Mucosa of descending colon (tissue), 3 donors: ENCODE data around the gene PRR16. TPM values are rescaled to one million over a fixed set of nuclear protein-coding genes. Genes with fewer than 3 reads are reported as not detected.

Experiments used
- ATAC-seq: fragments of 200-7000 bp; cut with Tn5 transposase; one replicate; pipeline ENCODE4 v1.9.1; 2020; ENCODE audit warnings: mild to moderate bottlenecking, moderate library complexity
- DNase-seq, 3 donors: peaks; one replicate each; pipeline ENCODE4 v3.0.0-alpha.2; 2020
- H3K36me3 ChIP-seq: fragments of 200-600 bp; one replicate; pipeline ENCODE4 v1.8.0; 2021; ENCODE audit warnings: low read depth, mild to moderate bottlenecking
- H3K4me1 ChIP-seq: fragments of 200-600 bp; one replicate; pipeline ENCODE4 v1.8.0; 2021; ENCODE audit warnings: low read depth, mild to moderate bottlenecking
- H3K4me3 ChIP-seq: fragments of 200-600 bp; one replicate; pipeline ENCODE4 v1.8.0; 2021; ENCODE audit warnings: mild to moderate bottlenecking
- H3K9me3 ChIP-seq: fragments of 200-600 bp; one replicate; pipeline ENCODE4 v1.8.0; 2021; ENCODE audit warnings: mild to moderate bottlenecking
- intact Hi-C, 2 donors: fragments of 100-400 bp; cut with DNase I in 1 of 2; cut with micrococcal nuclease in 1 of 2; formaldehyde crosslinking; loops; one replicate each; pipeline versions ENCODE4 v1.11.0 to v1.11.1; 2022; cut with DNase I, micrococcal nuclease
- total RNA-seq, 3 donors: library from RNA; stranded (reverse); fragmentation: NEBNext Ultra II Directional in 2 of 3; extraction: Animal tissue kit (Norgen Biotek cat#: 25700) in 2 of 3; gene quantifications; one replicate each; pipeline versions ENCODE4 v1.2.1 to v1.2.4, GENCODE V29; 2021 to 2023
- TF ChIP-seq, protein P1 (sequence below): fragments of 200-600 bp; IDR thresholded peaks from one replicate; pipeline ENCODE4 v1.8.0; 2022; ENCODE audit warnings: antibody characterized with exemption, mild to moderate bottlenecking
- donor health status: DM: no; HTN: no; CAD: no; lungs with moderate emphysema.
- donor health status: DM: no; HTN: no; CAD: no.
- donor health status: DM: no; HTN: yes; CAD: no.

The PRR16 gene
- total RNA-seq, 3 donors from 2014 or later: 0.69 to 2.9 (median 1.9) TPM

DNA sequence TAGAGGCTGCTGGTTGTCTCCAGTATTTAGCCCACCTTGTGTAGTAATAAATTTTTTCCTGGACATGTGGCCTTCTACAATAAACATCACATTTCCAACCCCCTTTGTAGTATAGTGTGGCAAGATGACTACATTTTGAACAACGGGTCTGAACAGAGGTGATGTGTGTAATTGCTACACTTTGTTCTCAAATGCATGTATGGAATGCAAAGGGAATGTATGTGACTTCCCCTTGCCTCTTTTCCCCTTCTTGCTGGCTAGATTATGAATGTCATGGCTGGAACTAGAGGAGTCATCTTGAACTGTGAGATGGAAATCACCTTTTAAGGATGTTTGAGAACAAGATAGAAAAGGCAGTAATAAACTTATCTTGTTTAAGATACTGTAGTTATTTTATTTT lies 54.5 kb downstream of the PRR16 start:
- DNase-seq (no peak), ATAC-seq (no peak)
- Histone ChIP-seq H3K36me3 (no peaks in the 10 kb centered on the region), H3K9me3 (no peaks in the 10 kb centered on the region), H3K4me3 (no peak overlapping the region), H3K4me1 (no peaks in the 10 kb centered on the region)
- TF ChIP-seq, protein P1, sequence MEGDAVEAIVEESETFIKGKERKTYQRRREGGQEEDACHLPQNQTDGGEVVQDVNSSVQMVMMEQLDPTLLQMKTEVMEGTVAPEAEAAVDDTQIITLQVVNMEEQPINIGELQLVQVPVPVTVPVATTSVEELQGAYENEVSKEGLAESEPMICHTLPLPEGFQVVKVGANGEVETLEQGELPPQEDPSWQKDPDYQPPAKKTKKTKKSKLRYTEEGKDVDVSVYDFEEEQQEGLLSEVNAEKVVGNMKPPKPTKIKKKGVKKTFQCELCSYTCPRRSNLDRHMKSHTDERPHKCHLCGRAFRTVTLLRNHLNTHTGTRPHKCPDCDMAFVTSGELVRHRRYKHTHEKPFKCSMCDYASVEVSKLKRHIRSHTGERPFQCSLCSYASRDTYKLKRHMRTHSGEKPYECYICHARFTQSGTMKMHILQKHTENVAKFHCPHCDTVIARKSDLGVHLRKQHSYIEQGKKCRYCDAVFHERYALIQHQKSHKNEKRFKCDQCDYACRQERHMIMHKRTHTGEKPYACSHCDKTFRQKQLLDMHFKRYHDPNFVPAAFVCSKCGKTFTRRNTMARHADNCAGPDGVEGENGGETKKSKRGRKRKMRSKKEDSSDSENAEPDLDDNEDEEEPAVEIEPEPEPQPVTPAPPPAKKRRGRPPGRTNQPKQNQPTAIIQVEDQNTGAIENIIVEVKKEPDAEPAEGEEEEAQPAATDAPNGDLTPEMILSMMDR: no peak
- intact Hi-C loops: no loop called here

DNA sequence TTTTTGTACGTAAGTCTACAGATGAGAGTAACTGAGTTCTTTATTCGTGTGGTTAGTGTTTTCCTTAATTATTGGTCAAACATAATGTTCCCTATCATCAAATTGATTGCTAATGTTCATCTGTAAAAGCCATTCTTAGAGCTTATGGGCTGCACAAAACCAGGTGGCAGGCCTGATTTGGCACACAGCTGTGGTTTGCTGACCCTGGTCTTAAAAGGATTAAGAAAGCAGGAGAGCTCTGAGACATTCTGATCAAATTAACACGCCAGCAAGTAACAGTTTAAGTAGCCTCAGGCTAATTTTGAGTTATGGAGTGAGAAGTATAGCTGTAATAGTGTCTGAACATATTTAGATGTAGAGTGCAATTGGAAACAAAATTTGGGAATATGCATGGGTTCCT lies 63.2 kb downstream of the PRR16 start:
- intact Hi-C loops: no loop called here
- ATAC-seq (no peak), DNase-seq (no peak)
- no peaks in the 10 kb centered on the region for H3K36me3 ChIP-seq
- H3K4me1 ChIP-seq: no peaks in the 10 kb centered on the region
- H3K9me3 ChIP-seq: no peaks in the 10 kb centered on the region
- TF ChIP-seq, protein P1: no peak
- H3K4me3 ChIP-seq: no peak overlapping the region

DNA sequence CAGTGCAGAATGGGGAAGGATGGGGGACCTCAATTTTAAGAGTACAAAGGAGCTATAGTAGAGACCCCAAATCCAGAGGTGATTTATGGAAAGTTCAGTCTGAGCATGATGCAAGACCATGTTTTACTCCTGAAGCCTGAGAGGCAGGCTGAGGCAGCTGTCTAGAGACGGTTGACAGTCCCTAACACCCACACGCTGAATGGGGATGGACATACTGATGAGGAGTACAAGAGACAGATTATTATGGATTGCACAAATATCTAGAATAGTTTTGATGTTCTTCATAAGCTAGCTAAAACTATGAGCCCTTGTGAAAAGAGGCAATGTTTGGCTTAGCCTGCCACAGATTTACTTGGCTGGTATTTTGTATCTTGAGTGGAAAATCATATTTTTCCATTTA lies 64.5 kb downstream of the PRR16 start:
- H3K4me1 ChIP-seq: no peaks in the 10 kb centered on the region
- no peaks in the 10 kb centered on the region for H3K9me3 ChIP-seq
- DNase-seq (no peak), ATAC-seq (no peak)
- TF ChIP-seq, protein P1: no peak
- H3K4me3 ChIP-seq: no peak overlapping the region
- H3K36me3 ChIP-seq: no peaks in the 10 kb centered on the region
- intact Hi-C loops: no loop called here

DNA sequence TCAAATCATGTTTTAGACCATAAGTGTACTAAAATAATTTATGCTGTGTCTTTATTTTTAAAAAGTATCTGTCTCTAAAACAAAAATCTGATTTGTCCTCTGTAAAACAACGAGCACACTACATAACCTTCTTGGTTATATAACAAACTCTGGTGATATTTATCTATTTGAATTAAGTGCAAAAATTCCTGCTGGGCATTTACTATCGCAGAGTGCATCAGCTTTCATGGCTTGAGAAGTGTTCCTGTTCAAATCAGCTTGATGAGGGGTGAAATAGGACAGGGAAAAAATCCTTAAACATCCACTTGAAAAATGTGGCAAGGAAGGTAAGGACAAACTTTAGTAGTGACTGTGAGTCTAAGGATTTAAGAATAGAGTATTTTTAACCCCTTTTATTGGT lies 65.3 kb downstream of the PRR16 start:
- intact Hi-C loops: no loop called here
- Histone ChIP-seq H3K4me1 (no peaks in the 10 kb centered on the region), H3K4me3 (no peak overlapping the region), H3K9me3 (no peaks in the 10 kb centered on the region), H3K36me3 (no peaks in the 10 kb centered on the region)
- no peak for ATAC-seq
- TF ChIP-seq, protein P1: no peak
- no peak for DNase-seq

DNA sequence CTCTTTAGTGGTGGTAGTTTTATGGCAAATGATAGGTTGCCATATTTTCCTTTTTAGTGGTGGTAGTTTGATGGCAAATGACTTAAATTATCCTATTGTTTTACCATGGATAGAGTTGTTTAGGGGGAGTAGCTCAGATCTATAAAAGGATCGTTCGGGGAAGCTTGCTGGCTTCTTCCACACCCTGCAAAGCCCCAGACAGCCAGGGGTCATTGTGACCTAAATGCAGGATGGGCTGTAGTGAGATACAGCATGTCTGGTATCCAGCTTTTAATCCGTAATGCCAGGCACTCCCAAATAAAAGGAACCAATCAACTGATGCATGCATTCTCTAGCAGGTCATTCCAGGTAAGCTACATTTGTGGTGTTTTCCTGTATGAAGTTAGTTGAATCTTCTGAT lies 67.1 kb downstream of the PRR16 start:
- Histone ChIP-seq H3K9me3 (no peaks in the 10 kb centered on the region), H3K4me1 (no peaks in the 10 kb centered on the region), H3K4me3 (no peak overlapping the region), H3K36me3 (no peaks in the 10 kb centered on the region)
- DNase-seq (no peak), ATAC-seq (no peak)
- TF ChIP-seq, protein P1: no peak
- intact Hi-C loops: no loop called here

DNA sequence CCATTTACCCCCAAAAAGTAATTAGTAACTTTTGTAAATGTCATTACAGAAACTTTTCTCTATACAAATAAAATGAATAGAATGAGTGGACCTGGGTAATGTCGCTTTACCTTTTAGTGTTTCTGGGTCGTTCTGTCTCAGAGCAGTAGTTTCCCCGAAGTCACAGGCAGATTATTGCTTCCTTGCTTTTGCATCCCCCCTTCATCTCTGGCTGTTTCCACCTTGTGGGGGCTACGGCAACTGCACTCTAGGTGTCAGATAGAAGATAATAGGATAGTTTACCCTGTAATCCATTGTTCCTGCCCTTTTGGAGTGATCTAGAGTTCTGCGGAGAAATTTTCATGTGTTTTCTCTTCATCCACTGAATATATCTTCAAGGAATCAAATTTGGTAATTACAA lies 68.7 kb downstream of the PRR16 start:
- TF ChIP-seq, protein P1: no peak
- DNase-seq: no peak
- no peak for ATAC-seq

More for the DNA sequence above, 68.7 kb downstream of the PRR16 start:
- intact Hi-C loops: no loop called here
- H3K9me3 ChIP-seq: no peaks in the 10 kb centered on the region
- H3K4me3 ChIP-seq: no peak overlapping the region
- H3K4me1 ChIP-seq: no peaks in the 10 kb centered on the region
- H3K36me3 ChIP-seq: no peaks in the 10 kb centered on the region
